C4-2B (cell line): ENCODE measurements around the gene OLFM1.
"Not testable (repeated sequence)": the region's sequence is repeated elsewhere in the genome, so short reads cannot be mapped to it uniquely, and the experiment has no call there.

ENCODE experiments used
- H3K27ac ChIP-seq: fragments of 450-650 bp; 2 replicates; pipeline ENCODE4 v1.5.1; 2017
- ZFX ChIP-seq: fragments of 450-650 bp; IDR thresholded peaks from 2 replicates; pipeline ENCODE4 v1.6.1; 2017
- TF ChIP-seq, protein P1 (sequence below): fragments of 450-650 bp; conservative IDR thresholded peaks from 2 replicates; pipeline ENCODE4 v1.5.1; 2017; ENCODE audit warnings: mild to moderate bottlenecking

OLFM1 gene

DNA sequence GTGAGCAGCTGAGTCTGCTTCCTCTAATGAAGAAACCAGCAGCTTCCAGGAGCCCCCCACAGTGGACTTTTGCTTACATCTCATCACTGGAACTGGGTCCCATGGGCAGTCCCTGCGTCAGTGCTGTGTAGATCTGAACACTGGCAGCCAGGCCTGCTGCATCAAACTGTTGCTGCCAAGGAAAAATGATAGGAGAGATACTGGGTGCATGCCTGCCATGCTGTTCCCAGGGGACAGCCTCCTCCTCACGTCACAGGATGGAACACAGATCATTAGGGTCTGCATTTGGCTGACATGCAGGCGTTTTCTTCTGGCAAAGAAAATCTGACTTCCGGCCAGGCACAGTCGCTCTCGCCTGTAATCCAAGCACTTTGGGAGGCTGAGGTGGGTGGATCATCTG, 67.9 kb downstream of the OLFM1 start:
- H3K27ac ChIP-seq, result no peak overlapping the region
- TF ChIP-seq, protein P1, sequence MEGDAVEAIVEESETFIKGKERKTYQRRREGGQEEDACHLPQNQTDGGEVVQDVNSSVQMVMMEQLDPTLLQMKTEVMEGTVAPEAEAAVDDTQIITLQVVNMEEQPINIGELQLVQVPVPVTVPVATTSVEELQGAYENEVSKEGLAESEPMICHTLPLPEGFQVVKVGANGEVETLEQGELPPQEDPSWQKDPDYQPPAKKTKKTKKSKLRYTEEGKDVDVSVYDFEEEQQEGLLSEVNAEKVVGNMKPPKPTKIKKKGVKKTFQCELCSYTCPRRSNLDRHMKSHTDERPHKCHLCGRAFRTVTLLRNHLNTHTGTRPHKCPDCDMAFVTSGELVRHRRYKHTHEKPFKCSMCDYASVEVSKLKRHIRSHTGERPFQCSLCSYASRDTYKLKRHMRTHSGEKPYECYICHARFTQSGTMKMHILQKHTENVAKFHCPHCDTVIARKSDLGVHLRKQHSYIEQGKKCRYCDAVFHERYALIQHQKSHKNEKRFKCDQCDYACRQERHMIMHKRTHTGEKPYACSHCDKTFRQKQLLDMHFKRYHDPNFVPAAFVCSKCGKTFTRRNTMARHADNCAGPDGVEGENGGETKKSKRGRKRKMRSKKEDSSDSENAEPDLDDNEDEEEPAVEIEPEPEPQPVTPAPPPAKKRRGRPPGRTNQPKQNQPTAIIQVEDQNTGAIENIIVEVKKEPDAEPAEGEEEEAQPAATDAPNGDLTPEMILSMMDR, result no peak
- TF ChIP-seq ZFX, result no peak

DNA sequence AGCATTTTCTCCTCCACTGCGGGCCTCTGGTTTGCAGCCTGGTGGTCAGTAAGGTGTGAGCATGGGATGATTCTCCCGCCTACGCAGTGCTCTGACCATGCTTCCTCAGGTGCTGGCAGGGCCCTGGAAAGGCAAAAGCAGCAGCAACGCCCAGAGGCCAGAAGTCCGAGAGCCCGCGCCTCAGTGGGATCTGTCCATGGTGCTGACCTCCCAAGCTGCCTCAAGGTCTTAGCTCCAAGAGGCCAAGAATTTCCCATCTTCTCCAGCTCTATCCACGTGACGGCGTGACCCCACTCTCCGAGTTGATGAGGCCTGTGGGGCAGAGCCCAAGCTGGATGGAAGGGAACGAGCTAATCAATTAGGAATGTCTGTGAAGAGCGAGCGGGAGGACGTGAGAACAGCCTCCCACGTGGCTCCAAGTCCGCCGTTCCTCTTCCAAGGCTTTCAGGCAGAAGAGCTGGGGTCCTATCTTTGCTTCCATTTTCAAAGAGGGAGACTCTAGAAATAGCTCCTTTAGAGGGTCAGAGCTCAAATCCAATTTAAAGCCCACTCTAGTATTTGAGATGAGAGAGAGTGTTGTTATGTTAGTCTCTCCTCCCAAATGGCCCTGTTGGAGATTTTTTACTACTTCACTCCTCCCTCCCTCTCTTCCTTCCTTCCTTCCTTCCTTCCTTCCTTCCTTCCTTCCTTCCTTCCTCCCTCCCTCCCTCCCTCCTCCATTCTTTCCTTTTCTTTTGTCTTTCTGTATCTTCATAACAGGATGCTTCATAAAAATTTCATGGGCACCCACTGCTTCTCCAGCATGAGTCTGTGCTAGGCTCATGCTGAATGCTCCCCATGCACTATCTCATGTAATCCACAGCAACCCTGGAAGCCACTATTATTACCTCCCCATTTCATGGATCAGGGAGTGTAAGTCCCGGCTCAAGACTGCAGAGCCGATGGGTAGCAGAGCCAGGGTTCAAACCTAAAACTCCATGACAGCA, 69.3 kb downstream of the OLFM1 start:
- no peak for TF ChIP-seq ZFX
- TF ChIP-seq, protein P1, result no peak
- H3K27ac ChIP-seq, result no peak overlapping the region

DNA sequence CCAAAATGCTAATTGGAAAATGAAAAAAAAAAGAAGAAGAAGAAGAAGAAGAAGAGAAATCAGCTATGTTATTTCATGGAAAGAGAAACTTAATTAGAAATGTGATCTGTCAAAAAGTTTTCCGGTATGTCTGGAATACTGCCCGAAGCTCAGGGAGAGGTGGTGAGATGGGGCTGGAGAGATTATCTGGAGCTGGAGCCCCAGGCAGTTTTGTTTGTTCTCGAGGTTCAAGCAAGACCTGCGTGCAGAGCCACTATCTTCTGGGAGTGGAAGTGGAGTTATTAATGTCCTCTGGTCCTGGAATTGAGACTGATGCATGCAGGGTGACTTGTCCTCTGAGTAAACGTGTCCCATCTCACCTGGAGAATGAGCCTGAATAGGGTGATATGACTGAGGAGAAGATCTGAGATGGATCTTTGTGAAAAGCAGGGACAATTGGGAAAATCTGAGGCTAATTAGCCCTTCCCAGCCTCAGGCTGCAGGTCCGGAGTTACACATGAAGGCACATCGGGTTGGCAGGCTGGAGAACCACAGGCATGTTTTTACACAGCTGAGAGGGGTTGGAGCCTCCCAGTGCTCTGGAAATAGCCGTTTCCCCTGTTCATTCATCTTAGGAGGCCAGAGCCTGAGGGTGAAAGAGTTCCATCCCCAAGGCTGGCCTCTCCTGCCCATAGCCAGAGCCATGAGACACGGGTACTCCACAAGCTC, 70.5 kb downstream of the OLFM1 start:
- TF ChIP-seq, protein P1, result no peak
- no peak for TF ChIP-seq ZFX
- H3K27ac ChIP-seq, result no peak overlapping the region

DNA sequence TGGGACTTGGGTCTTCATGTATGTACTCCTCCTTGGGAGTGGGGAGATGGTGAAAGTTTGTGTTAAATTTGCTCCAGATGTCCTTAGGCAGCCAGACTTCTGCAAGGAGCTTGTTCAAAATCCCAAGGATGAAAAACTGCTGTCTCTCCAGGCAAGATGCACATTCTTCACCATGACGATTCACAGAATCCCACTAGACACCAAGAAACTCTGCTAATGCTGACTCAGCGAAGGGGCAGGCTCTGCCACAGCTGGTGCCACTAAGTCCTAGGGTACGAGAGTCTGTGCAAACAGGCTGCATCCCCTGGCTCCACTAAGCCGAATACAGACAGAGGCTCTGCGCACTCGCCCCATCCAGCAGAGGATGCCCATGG, 71.1 kb downstream of the OLFM1 start:
- no peak overlapping the region for H3K27ac ChIP-seq
- TF ChIP-seq, protein P1, result no peak
- TF ChIP-seq ZFX, result no peak

DNA sequence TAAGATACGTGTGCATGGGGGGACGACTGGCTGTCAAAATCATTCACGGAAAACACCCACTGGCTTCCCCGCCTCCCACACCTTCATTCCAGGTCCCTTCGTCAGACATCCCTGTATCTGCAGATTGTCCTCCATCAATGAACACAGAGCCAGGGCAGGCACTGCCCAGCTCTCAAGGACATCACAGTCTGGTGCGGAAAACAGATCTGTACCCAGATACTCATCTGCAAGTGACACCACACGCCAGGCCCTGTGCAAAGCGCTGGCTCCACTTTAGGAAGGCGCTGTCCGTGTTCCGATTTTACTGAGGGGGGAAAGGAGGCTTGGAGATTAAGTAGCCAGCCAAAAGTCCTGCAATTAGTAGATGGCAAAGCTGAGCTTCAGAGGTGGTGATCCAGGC, 72.3 kb downstream of the OLFM1 start:
- no peak overlapping the region for H3K27ac ChIP-seq
- no peak for TF ChIP-seq ZFX
- TF ChIP-seq, protein P1, result no peak

DNA sequence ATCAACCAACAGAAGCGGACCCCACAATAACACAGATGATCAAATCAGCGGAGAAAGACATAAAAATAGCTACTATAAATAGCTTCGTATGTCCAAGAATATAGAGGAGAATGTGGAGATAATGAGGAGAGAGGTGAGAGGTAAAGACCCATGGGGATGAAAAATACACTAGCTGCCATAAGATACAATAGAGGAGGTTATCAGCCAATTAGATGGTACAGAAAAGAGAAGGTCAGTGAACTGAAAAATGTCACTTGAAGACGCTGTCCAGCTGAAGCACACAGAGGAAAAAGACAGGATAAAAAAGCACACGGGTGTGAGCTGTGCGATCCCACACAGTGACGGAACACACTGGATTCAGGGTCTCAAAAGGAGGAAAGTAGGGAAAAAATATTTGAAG, 73.4 kb downstream of the OLFM1 start:
- no peak overlapping the region for H3K27ac ChIP-seq
- TF ChIP-seq ZFX, result no peak
- TF ChIP-seq, protein P1, result no peak

DNA sequence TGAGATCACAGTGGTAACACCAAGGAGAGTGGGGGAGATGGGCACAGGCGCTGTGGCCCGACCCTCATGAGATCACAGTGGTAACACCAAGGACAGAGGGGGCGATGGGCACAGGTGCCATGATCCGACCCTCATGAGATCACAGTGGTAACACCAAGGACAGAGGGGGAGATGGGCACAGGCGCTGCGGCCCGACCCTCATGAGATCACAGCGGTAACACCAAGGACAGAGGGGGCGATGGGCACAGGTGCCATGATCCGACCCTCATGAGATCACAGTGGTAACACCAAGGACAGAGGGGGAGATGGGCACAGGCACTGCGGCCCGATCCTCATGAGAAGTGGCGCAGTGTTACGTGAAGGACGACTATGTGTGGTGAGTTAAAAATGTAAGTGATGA, 75.1 kb downstream of the OLFM1 start:
- not testable (repeated sequence) for H3K27ac ChIP-seq
